Hepatocyte (in vitro differentiated cells): ENCODE measurements around the gene RUNX1. TPM values are rescaled to one million over a fixed set of nuclear protein-coding genes. Genes with fewer than 3 reads are reported as not detected.

Source experiments
- DNase-seq: peaks from one replicate; pipeline ENCODE4 v3.0.0-alpha.2; 2016; ENCODE audit warnings: low spot score
- H2AFZ ChIP-seq: fragments of 200-600 bp; sonication (generic); 2 replicates; pipeline ENCODE4 v1.6.0; 2016; ENCODE audit warnings: antibody characterized with exemption, mild to moderate bottlenecking
- H3K27ac ChIP-seq: fragments of 200-600 bp; sonication (generic); 2 replicates; pipeline ENCODE4 v1.5.1; 2016; ENCODE audit warnings: mild to moderate bottlenecking
- H3K27me3 ChIP-seq: fragments of 200-600 bp; sonication (generic); 2 replicates; pipeline ENCODE4 v1.6.1; 2016
- H3K36me3 ChIP-seq: fragments of 200-600 bp; sonication (generic); replicated peaks from 2 replicates; pipeline ENCODE4 v1.5.1; 2016; ENCODE audit warnings: low read depth; ENCODE audit not compliant: insufficient read depth
- H3K4me1 ChIP-seq: fragments of 200-600 bp; sonication (generic); 2 replicates; pipeline ENCODE4 v1.5.1; 2016; ENCODE audit warnings: mild to moderate bottlenecking, moderate library complexity; ENCODE audit not compliant: insufficient read depth
- H3K4me2 ChIP-seq: fragments of 200-600 bp; sonication (generic); 2 replicates; pipeline ENCODE4 v1.6.0; 2016
- H3K4me3 ChIP-seq: fragments of 200-600 bp; sonication (generic); 2 replicates; pipeline ENCODE4 v1.5.1; 2016; ENCODE audit warnings: mild to moderate bottlenecking
- H3K79me2 ChIP-seq: fragments of 200-600 bp; sonication (generic); 2 replicates; pipeline ENCODE4 v1.6.0; 2017; ENCODE audit warnings: mild to moderate bottlenecking
- H3K9me2 ChIP-seq: fragments of 200-600 bp; sonication (generic); replicated peaks from 2 replicates; pipeline ENCODE4 v1.6.0; 2017; ENCODE audit warnings: mild to moderate bottlenecking; ENCODE audit not compliant: insufficient read depth
- H3K9me3 ChIP-seq: fragments of 200-600 bp; sonication (generic); 2 replicates; pipeline ENCODE4 v1.5.1; 2016; ENCODE audit warnings: low read depth, mild to moderate bottlenecking
- H4K20me1 ChIP-seq: fragments of 200-600 bp; sonication (generic); 2 replicates; pipeline ENCODE4 v1.6.0; 2016; ENCODE audit warnings: mild to moderate bottlenecking; ENCODE audit not compliant: insufficient read depth, poor library complexity, severe bottlenecking
- EZH2 ChIP-seq: fragments of 200-600 bp; sonication (generic); IDR thresholded peaks from 2 replicates; pipeline ENCODE4 v1.6.1; 2016; ENCODE audit warnings: antibody characterized with exemption, mild to moderate bottlenecking, borderline replicate concordance
- EZH2phosphoT487 ChIP-seq: fragments of 200-600 bp; sonication (generic); IDR thresholded peaks from one replicate; pipeline ENCODE4 v1.6.1; 2018; ENCODE audit warnings: antibody characterized with exemption, mild to moderate bottlenecking, low read depth, moderate library complexity; ENCODE audit not compliant: unreplicated experiment, severe bottlenecking
- WGBS: methylation state at CpG from one replicate; pipeline ENCODE4 v1.1.6; 2016; ENCODE audit warnings: low lambda C conversion rate; ENCODE audit errors: missing lambda C conversion rate; 5-methylcytosine and 5-hydroxymethylcytosine counted together
- polyA plus RNA-seq: library from polyadenylated mRNA; unstranded; fragments of >200 nt; fragmentation: Nextera tagmentation; extraction: Ambion mirVana; gene quantifications from 2 replicates; pipeline ENCODE4 v1.2.1, GENCODE V29; 2016
- total RNA-seq: library from RNA; depleted of rRNA; stranded (reverse); fragments of >200 nt; gene quantifications from 2 replicates; pipeline ENCODE4 v1.2.3, GENCODE V29; 2014
- TF ChIP-seq, protein P1 (sequence below): fragments of 200-600 bp; sonication (generic); IDR thresholded peaks from 2 replicates; pipeline ENCODE4 v1.5.1; 2016; ENCODE audit warnings: antibody characterized with exemption, mild to moderate bottlenecking; ENCODE audit not compliant: poor library complexity

The RUNX1 gene
- total and polyA plus RNA-seq, 2 experiments from 2014 or later = 8.5 to 10.9 TPM

DNA sequence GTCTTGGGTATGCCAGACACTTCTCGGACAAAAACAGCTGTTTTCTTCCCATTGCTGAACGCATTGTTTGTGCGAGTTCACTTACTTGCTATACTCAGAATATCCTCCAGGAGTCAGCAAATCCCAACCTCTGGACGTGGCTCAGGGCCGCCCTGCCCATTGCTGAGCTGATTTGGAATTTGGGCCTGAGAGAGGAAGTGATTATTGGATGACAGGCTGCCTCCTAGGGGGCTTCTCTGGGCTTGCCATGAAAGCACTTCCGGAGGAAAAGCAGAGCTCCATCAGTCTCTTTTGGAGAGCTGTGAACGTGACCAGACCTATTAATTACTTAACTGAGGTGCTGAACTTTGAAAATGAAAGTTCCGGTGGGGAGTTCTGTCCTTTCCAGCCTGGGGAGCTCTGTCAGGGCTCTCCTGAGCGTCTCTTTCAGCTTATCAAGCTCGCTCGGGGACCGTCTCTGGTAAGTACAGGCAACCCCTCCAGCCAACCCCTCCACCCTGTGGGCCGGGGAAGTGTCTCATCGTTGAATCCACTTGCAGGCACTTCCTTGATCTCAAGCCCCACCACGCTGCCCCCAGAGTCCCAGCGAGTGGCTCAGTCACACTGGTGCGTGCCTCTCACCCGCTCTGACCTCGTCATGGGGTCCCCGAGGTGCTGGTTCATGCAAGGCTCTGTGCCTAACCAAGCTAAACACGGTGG, 303.4 kb downstream of the RUNX1 start:
- Histone ChIP-seq H3K36me3 (no peaks in the 10 kb centered on the region), H2AFZ (no peak overlapping the region), H3K9me2 (no peaks in the 10 kb centered on the region), H3K4me1 (no peaks in the 10 kb centered on the region), H3K79me2 (no peaks in the 10 kb centered on the region), H3K27me3 (no peaks in the 10 kb centered on the region), H3K27ac (no peak overlapping the region), H3K9me3 (no peaks in the 10 kb centered on the region), H3K4me3 (no peak overlapping the region), H4K20me1 (no peaks in the 10 kb centered on the region), H3K4me2 (peak overlapping the region; percentile 29)
- DNase-seq = peak; percentile 88
- no peak for TF ChIP-seq EZH2
- TF ChIP-seq, protein P1, sequence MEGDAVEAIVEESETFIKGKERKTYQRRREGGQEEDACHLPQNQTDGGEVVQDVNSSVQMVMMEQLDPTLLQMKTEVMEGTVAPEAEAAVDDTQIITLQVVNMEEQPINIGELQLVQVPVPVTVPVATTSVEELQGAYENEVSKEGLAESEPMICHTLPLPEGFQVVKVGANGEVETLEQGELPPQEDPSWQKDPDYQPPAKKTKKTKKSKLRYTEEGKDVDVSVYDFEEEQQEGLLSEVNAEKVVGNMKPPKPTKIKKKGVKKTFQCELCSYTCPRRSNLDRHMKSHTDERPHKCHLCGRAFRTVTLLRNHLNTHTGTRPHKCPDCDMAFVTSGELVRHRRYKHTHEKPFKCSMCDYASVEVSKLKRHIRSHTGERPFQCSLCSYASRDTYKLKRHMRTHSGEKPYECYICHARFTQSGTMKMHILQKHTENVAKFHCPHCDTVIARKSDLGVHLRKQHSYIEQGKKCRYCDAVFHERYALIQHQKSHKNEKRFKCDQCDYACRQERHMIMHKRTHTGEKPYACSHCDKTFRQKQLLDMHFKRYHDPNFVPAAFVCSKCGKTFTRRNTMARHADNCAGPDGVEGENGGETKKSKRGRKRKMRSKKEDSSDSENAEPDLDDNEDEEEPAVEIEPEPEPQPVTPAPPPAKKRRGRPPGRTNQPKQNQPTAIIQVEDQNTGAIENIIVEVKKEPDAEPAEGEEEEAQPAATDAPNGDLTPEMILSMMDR = peak; percentile 91
- 58% methylated on average over 21 of the region's 21 CpGs for WGBS

GRCh38 chr21:34744801-34745200, 304.3 kb downstream of the RUNX1 start:
- Histone ChIP-seq H3K27me3 (no peaks in the 10 kb centered on the region), H3K4me2 (no peak overlapping the region), H2AFZ (no peak overlapping the region), H3K9me2 (no peaks in the 10 kb centered on the region), H4K20me1 (no peaks in the 10 kb centered on the region), H3K4me1 (no peaks in the 10 kb centered on the region), H3K9me3 (no peaks in the 10 kb centered on the region), H3K4me3 (no peak overlapping the region), H3K79me2 (no peaks in the 10 kb centered on the region), H3K36me3 (no peaks in the 10 kb centered on the region), H3K27ac (no peak overlapping the region)
- no peak for TF ChIP-seq EZH2phosphoT487
- TF ChIP-seq EZH2 = no peak
- TF ChIP-seq, protein P1 = no peak
- 52% methylated on average over 3 of the region's 3 CpGs for WGBS
- no peak for DNase-seq

- no peaks in the 10 kb centered on the region for H3K79me2 ChIP-seq
- H3K4me1 ChIP-seq = no peaks in the 10 kb centered on the region
- H3K36me3 ChIP-seq = no peaks in the 10 kb centered on the region
- H3K9me3 ChIP-seq = no peaks in the 10 kb centered on the region
- 84% methylated on average over 9 of the region's 9 CpGs for WGBS
- no peaks in the 10 kb centered on the region for H4K20me1 ChIP-seq
- no peak overlapping the region for H3K4me2 ChIP-seq
- H3K27ac ChIP-seq = no peak overlapping the region
- H3K4me3 ChIP-seq = no peak overlapping the region
- DNase-seq = no peak
- no peaks in the 10 kb centered on the region for H3K27me3 ChIP-seq
- H3K9me2 ChIP-seq = no peaks in the 10 kb centered on the region
- no peak overlapping the region for H2AFZ ChIP-seq
- TF ChIP-seq, protein P1 = no peak
- TF ChIP-seq EZH2 (no peak), EZH2phosphoT487 (no peak)
These were observed 305.3 kb downstream of the RUNX1 start for GRCh38 chr21:34743831-34744230.

DNA sequence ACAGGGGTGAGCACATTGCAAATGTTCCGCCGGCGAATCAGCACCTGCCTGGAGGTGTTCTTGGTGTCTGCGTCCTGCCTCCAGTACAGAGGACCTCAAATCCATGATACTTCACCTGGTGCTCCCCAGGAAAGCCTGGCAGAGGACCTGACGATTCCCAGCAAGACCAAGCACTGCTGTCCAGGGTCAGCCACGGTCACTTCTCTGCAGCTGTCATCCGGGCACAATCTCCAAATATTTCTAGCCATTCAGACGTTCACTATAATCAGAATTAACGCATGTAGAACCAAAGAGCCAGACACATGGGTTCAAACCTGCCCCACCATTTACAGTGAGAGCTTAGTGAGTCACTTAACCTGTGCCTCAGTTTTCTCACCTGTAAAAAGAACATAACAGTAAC, 305.8 kb downstream of the RUNX1 start:
- WGBS = 98% methylated on average over 9 of the region's 9 CpGs
- no peak overlapping the region for H3K27ac ChIP-seq
- TF ChIP-seq, protein P1 = no peak
- TF ChIP-seq EZH2phosphoT487 (no peak), EZH2 (no peak)
- no peak overlapping the region for H3K4me3 ChIP-seq
- H3K36me3 ChIP-seq = no peaks in the 10 kb centered on the region
- H3K9me3 ChIP-seq = no peaks in the 10 kb centered on the region
- H3K9me2 ChIP-seq = no peaks in the 10 kb centered on the region
- H2AFZ ChIP-seq = no peak overlapping the region
- no peak overlapping the region for H3K4me2 ChIP-seq
- H3K27me3 ChIP-seq = no peaks in the 10 kb centered on the region
- no peaks in the 10 kb centered on the region for H4K20me1 ChIP-seq
- no peak for DNase-seq
- no peaks in the 10 kb centered on the region for H3K4me1 ChIP-seq
- no peaks in the 10 kb centered on the region for H3K79me2 ChIP-seq
